Measurements from ENCODE around the gene MIS18BP1. TPM values are rescaled to one million over a fixed set of nuclear protein-coding genes. Genes with fewer than 3 reads are reported as not detected.

The MIS18BP1 gene
- total and polyA plus RNA-seq, 5 experiments from 2014 or later: 16.2 to 20.9 (median 18.0) TPM

DNA sequence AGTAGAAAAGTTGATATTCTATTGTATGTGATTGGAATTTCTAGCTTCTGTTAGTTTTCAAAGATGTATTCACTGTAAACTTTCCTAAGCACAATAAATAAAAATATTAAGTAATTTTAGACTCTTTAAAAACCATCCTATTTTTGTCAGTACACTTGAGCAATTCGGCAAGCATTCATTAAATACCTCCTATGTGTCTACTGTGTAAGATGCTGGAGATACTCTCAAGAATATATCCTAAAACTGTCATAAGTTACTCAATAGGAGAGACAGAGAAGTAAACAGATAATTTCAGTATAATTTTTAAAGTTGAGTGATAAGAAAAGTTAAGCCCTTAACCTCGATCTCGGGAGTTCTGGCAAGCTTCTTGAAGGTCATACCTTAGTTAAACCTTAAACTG, 71.2 kb downstream of the MIS18BP1 start:
- POLR2A ChIA-PET: no interaction called here
- ATAC-seq: no peak
- Mint-ChIP-seq H3K27ac (no peak overlapping the region), H3K27me3 (no peaks in the 10 kb centered on the region), H3K4me1 (no peaks in the 10 kb centered on the region), H3K4me3 (no peak overlapping the region), H3K36me3 (peaks cover 0 to 9% (median 8%) of the 10 kb centered on the region in 3 donors), H3K9me3 (no peaks in the 10 kb centered on the region)
- DNase-seq: no peak

GRCh38 chr14:45181329-45181728, 71.7 kb downstream of the MIS18BP1 start:
- Mint-ChIP-seq H3K4me3 (no peak overlapping the region), H3K9me3 (no peaks in the 10 kb centered on the region), H3K36me3 (peaks cover 0 to 10% (median 5%) of the 10 kb centered on the region in 3 donors), H3K4me1 (no peaks in the 10 kb centered on the region), H3K27me3 (no peaks in the 10 kb centered on the region), H3K27ac (no peak overlapping the region)
- ATAC-seq: no peak
- POLR2A ChIA-PET: no interaction called here
- DNase-seq: no peak

- POLR2A ChIA-PET: no interaction called here
Measured at GRCh38 chr14:45177076-45177475, 75.9 kb downstream of the MIS18BP1 start.

DNA sequence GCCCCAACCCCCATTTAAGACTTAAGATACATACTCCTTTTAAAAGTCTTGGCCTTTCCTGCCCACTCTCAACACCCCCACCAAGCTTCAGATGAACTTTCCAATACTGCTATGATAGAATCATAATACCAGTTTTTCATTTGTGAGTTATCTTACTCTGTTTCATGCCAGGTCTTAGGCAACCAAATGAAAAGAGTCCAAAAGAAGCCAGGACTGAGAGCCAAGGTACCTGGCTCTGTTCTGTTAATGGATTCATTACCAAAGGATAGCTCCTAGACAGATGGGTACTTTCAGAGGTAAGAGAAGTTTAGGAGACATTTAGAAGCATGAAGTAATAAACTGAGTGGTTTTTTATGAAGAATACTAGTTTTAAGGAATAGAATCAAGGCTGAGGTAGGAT, 83.1 kb downstream of the MIS18BP1 start:
- POLR2A ChIA-PET: no interaction called here
- no peaks in the 10 kb centered on the region for H3K4me1 Mint-ChIP-seq
- ATAC-seq: no peak
- H3K27me3 Mint-ChIP-seq: no peaks in the 10 kb centered on the region
- no peak overlapping the region for H3K4me3 Mint-ChIP-seq
- peaks cover 0 to 37% (median 17%) of the 10 kb centered on the region in 3 donors for H3K36me3 Mint-ChIP-seq
- no peak for DNase-seq
- no peaks in the 10 kb centered on the region for H3K9me3 Mint-ChIP-seq
- no peak overlapping the region for H3K27ac Mint-ChIP-seq

More at GRCh38 chr14:45177076-45177475, 75.9 kb downstream of the MIS18BP1 start:
- DNase-seq (no peak), ATAC-seq (no peak)
- no peaks in the 10 kb centered on the region for H3K9me3 Mint-ChIP-seq
- no peaks in the 10 kb centered on the region for H3K4me1 Mint-ChIP-seq
- no peaks in the 10 kb centered on the region for H3K27me3 Mint-ChIP-seq
- H3K4me3 Mint-ChIP-seq: no peak overlapping the region
- no peak overlapping the region for H3K27ac Mint-ChIP-seq
- peaks cover 0 to 21% (median 11%) of the 10 kb centered on the region in 3 donors for H3K36me3 Mint-ChIP-seq

GRCh38 chr14:45156067-45156466, 96.9 kb downstream of the MIS18BP1 start:
- H3K27ac Mint-ChIP-seq: peak overlapping the region in 1 of 10 donors; percentile 11
- no peaks in the 10 kb centered on the region for H3K4me1 Mint-ChIP-seq
- no peak for DNase-seq
- H3K4me3 Mint-ChIP-seq: no peak overlapping the region
- no peaks in the 10 kb centered on the region for H3K9me3 Mint-ChIP-seq
- POLR2A ChIA-PET: interaction anchor here (0.6 kb wide), 1 partner anchor 76 kb away, joined by 4 read pairs; no protein-coding TSS in a partner anchor
- peaks cover 2 to 16% (median 4%) of the 10 kb centered on the region in 3 donors for H3K36me3 Mint-ChIP-seq
- H3K27me3 Mint-ChIP-seq: no peaks in the 10 kb centered on the region
- no peak for ATAC-seq

Other genes with a start within 250 kb of the MIS18BP1 start
- 10 to 100 TPM; 77.0 to 77.9 TPM for gene PRPF39, start 169.1 kb downstream of the MIS18BP1 start, total RNA-seq
- 10 to 100 TPM in 2 of 3 donors, 1 to 10 TPM in 1; 9.8 to 11.6 (median 11.4) TPM for gene PRPF39, start 169.1 kb downstream of the MIS18BP1 start, polyA plus RNA-seq
- gene FKBP3, start 118.7 kb downstream of the MIS18BP1 start, total RNA-seq: 10 to 100 TPM; 64.1 to 70.4 TPM
- 10 to 100 TPM; 60.9 to 83.2 (median 81.6) TPM for gene FKBP3, start 118.7 kb downstream of the MIS18BP1 start, polyA plus RNA-seq
- 10 to 100 TPM in 1 of 2 experiments, 1 to 10 TPM in 1; 9.3 to 11.2 TPM for gene FANCM, start 117.3 kb downstream of the MIS18BP1 start, total RNA-seq
- gene FANCM, start 117.3 kb downstream of the MIS18BP1 start, polyA plus RNA-seq: 1 to 10 TPM; 4.4 to 6.4 (median 6.0) TPM